GM19240 (cell line): ENCODE data around the gene OVOL2.

Source experiments
- DNase-seq: peaks from one replicate; pipeline ENCODE4 v3.0.0; 2011; ENCODE audit warnings: low spot score; ENCODE audit not compliant: insufficient read length

The OVOL2 gene

DNA sequence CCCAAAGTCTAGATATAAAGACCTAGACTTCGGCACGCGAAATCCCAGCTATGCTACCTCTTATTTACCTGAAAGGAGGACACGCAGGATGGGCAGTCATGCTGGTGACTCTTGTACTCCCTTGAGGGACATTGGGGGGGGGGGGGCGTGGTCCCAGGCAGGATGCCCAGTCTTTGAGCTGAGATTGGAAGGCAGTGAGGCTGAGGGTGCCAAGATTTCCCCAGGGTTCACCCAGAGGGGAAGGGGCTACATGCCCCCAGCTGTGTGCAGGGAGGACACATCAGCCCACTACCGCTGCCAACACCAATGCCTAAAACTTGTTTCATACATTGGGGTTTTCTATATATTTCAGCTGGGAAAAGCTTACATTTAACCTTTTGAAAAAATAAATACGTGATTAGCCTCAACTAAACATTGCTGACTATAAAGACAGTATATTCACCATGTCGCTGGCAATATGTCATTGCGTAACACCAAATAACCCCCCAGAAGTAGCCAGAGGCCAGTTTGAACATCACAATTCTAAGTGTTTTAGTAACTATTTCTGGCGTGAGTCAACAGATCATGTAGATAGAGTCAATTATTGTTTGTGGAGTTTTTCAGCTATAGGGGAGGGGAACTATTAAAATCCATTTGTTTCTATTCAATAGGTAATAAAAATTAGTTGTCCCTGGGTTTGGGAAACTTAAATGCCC lies 67.3 kb downstream of the OVOL2 start:
- no peak for DNase-seq

DNA sequence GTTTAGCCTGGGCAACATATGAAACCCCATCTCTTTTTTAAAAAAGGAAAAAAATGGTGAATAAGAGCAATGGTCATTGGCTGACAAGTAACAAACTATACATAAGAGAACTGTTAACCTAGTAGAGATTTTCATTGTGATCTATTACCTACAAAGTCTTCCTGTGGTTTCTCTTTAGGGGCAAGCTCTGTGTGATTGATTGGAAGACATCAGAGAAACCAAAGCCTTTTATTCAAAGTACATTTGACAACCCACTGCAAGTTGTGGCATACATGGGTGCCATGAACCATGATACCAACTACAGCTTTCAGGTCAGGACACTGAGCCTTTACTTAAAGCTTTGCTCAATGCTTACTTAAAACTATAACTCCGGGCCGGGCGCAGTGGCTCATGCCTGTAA lies 69.7 kb downstream of the OVOL2 start:
- no peak for DNase-seq

DNA sequence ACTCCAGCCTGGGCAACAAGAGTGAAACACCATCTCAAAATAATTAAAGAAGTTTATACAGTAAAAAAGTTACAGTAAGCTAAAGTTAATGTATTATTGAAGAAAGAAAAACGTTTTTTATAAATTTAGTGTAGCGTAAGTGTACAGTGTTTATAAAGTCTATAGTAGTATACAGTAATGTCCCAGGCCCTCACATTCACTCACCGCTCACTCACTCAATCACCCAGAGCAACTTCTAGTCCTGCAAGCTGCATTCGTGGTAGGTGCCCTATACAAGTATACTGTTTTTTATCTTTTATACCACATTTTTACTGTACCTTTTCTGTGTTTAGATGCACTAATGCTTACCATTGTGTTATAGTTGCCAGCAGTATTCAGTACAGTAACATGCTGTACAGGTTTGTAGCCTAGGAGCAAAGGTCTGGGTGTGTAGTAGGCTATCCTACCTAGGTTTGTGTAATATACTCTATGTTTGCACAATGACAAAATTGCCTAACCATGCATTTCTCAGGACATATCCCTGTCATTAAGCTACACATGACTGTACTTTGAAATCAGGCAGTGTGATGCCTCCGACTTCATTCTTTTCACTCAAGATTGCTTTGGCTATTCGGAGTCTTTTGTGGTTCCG lies 72.2 kb downstream of the OVOL2 start:
- DNase-seq, result no peak

DNA sequence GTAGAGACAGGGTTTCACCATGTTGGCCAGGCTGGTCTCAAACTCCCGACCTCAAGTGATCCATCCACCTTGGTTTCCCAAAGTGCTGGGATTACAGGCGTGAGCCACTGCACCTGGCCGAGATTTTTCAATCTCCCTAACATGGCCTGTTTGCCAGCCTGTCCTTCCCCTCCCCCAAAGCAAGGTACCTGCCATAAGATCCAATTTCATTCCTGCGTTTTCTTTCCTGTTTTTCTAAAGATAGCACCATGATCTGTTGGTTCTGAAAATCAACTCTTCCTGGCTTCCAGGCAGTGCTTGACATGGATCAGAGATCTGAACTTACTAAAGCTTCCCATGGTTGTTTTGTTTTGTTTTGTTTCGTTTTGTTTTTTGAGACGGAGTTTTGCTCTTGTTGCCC lies 81.4 kb downstream of the OVOL2 start:
- no peak for DNase-seq
